K562 (cell line): ENCODE data around the gene CYFIP2.

Source experiments
- EGR1 ChIP-seq: fragments of 450-650 bp; conservative IDR thresholded peaks from 2 replicates; pipeline ENCODE4 v1.6.1; 2017; ENCODE audit warnings: mild to moderate bottlenecking
- NFYB ChIP-seq: IDR thresholded peaks from 2 replicates; pipeline ENCODE4 v1.6.1; 2011; ENCODE audit warnings: mild to moderate bottlenecking, moderate library complexity; ENCODE audit not compliant: insufficient read length; ENCODE audit errors: extremely low read depth
- ZNF609 ChIP-seq: sonication (generic); formaldehyde crosslinking; IDR thresholded peaks from 2 replicates; pipeline ENCODE4 v1.8.1; 2023; ENCODE audit warnings: missing genetic modification reagents, mild to moderate bottlenecking, borderline replicate concordance
- ZNF740 ChIP-seq, 3 experiments: fragments of 200-800 bp in 1 of 3; sonication (Bioruptor generic) in 1 of 3; sonication (generic) in 1 of 3; formaldehyde crosslinking in 1 of 3; IDR thresholded peaks; 2 replicates each; pipeline versions ENCODE4 v1.6.1 to v1.8.0; 2016 to 2022; ENCODE audit warnings: mild to moderate bottlenecking in 2 of 3, missing compliant biosample characterization in 2 of 3, missing genetic modification characterization in 2 of 3, missing genetic modification reagents in 1 of 3
- TF ChIP-seq, protein P1 (sequence below): fragments of 450-650 bp; IDR thresholded peaks from 2 replicates; pipeline ENCODE4 v1.6.1; 2016; ENCODE audit warnings: low read depth, mild to moderate bottlenecking, moderate library complexity
- TF ChIP-seq, protein P2 (sequence below), 3 experiments: IDR thresholded peaks in 2 of 3; conservative IDR thresholded peaks in 1 of 3; 2 replicates each; pipeline ENCODE4 v1.5.1; 2011 to 2012; ENCODE audit warnings: low read length in 3 of 3, mild to moderate bottlenecking in 3 of 3, control low read depth in 2 of 3, improper control_type of control experiment in 1 of 3, inconsistent platforms in 1 of 3, low read depth in 1 of 3, mixed read lengths in 1 of 3, moderate library complexity in 1 of 3; ENCODE audit not compliant: insufficient read depth in 2 of 3
- TF ChIP-seq, protein P3 (sequence below): fragments of 250-450 bp; sonication (Bioruptor Pico); IDR thresholded peaks from 2 replicates; pipeline ENCODE4 v1.8.0; 2021; ENCODE audit warnings: mild to moderate bottlenecking, moderate library complexity

DNA sequence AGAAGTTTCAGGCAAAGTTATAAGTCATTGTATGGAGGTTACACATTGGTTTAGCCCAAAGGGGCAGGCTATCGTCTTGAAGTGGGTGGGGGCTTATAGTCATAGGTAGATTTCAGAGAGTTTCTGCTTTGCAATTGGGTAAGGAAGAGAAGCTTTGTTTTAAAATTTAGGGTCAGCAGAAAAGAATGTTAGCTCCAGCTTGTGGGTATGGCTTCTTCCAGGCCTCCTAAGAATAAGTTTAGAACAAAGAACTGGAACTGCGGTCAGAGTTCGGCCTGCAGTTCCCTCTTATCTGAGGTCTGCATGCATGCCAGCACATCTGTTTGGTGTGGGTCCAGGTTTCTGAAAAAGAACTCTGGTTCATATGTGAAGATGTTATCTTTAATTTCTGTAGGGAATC is 96.1 kb downstream of the CYFIP2 start:
- TF ChIP-seq ZNF740 (CRISPR knock-in tag; IDR thresholded peaks at IDR 0.05) (no peak), ZNF740 (tag; IDR thresholded peaks at IDR 0.05) (no peak), ZNF609 (no peak), EGR1 (no peak), NFYB (no peak)
- TF ChIP-seq, protein P1, sequence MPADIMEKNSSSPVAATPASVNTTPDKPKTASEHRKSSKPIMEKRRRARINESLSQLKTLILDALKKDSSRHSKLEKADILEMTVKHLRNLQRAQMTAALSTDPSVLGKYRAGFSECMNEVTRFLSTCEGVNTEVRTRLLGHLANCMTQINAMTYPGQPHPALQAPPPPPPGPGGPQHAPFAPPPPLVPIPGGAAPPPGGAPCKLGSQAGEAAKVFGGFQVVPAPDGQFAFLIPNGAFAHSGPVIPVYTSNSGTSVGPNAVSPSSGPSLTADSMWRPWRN = no peak
- TF ChIP-seq, protein P2, sequence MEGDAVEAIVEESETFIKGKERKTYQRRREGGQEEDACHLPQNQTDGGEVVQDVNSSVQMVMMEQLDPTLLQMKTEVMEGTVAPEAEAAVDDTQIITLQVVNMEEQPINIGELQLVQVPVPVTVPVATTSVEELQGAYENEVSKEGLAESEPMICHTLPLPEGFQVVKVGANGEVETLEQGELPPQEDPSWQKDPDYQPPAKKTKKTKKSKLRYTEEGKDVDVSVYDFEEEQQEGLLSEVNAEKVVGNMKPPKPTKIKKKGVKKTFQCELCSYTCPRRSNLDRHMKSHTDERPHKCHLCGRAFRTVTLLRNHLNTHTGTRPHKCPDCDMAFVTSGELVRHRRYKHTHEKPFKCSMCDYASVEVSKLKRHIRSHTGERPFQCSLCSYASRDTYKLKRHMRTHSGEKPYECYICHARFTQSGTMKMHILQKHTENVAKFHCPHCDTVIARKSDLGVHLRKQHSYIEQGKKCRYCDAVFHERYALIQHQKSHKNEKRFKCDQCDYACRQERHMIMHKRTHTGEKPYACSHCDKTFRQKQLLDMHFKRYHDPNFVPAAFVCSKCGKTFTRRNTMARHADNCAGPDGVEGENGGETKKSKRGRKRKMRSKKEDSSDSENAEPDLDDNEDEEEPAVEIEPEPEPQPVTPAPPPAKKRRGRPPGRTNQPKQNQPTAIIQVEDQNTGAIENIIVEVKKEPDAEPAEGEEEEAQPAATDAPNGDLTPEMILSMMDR (IDR thresholded peaks at IDR 0.05 in 2 of 3, conservative IDR thresholded peaks at IDR 0.05 in 1 of 3; ENCODE audit: insufficient read depth in 2 of 3, low read depth in 1 of 3, low read length in 3 of 3) = no peak
- TF ChIP-seq, protein P3, sequence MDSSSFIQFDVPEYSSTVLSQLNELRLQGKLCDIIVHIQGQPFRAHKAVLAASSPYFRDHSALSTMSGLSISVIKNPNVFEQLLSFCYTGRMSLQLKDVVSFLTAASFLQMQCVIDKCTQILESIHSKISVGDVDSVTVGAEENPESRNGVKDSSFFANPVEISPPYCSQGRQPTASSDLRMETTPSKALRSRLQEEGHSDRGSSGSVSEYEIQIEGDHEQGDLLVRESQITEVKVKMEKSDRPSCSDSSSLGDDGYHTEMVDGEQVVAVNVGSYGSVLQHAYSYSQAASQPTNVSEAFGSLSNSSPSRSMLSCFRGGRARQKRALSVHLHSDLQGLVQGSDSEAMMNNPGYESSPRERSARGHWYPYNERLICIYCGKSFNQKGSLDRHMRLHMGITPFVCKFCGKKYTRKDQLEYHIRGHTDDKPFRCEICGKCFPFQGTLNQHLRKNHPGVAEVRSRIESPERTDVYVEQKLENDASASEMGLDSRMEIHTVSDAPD (CRISPR knock-in tag) = no peak
